Esophagus muscularis mucosa (tissue), 4 donors: ENCODE results near the gene PILRB. TPM values are rescaled to one million over a fixed set of nuclear protein-coding genes. Genes with fewer than 3 reads are reported as not detected.
"Not testable (repeated sequence)": the region's sequence is repeated elsewhere in the genome, so short reads cannot be mapped to it uniquely, and the experiment has no call there.

ENCODE experiments used
- DNase-seq: peaks from one replicate; pipeline ENCODE4 v3.0.0-alpha.2; 2017; ENCODE audit errors: extremely low spot score
- H3K27ac ChIP-seq, 4 donors: fragments of 200-600 bp; sonication (generic); replicated peaks in 1 of 4; 1 replicate in 3 of 4; 2 replicates in 1 of 4; pipeline ENCODE4 v1.5.1; 2016 to 2019; ENCODE audit warnings: mild to moderate bottlenecking in 1 of 4
- H3K27me3 ChIP-seq, 4 donors: fragments of 200-600 bp; sonication (generic); one replicate each; pipeline versions ENCODE4 v1.5.1 to v1.6.0; 2016 to 2019
- H3K36me3 ChIP-seq, 4 donors: fragments of 200-600 bp; sonication (generic); one replicate each; pipeline ENCODE4 v1.5.1; 2016 to 2019
- H3K4me1 ChIP-seq, 4 donors: fragments of 200-600 bp; sonication (generic); one replicate each; pipeline ENCODE4 v1.5.1; 2016 to 2019
- H3K4me3 ChIP-seq, 4 donors: fragments of 200-600 bp; sonication (generic); 1 replicate in 2 of 4; 2 replicates in 2 of 4; pipeline ENCODE4 v1.5.1; 2016 to 2019; ENCODE audit warnings: mild to moderate bottlenecking in 4 of 4, moderate library complexity in 1 of 4
- H3K9me3 ChIP-seq, 4 donors: fragments of 200-600 bp; sonication (generic); 1 replicate in 3 of 4; 2 replicates in 1 of 4; pipeline ENCODE4 v1.5.1; 2016 to 2019
- CTCF ChIP-seq, 3 experiments: fragments of 200-600 bp in 2 of 3; fragments of 450-650 bp in 1 of 3; sonication (generic) in 2 of 3; IDR thresholded peaks; one replicate each; pipeline ENCODE4 v1.5.1; 2017 to 2019; ENCODE audit warnings: antibody characterized with exemption in 3 of 3, mild to moderate bottlenecking in 2 of 3, moderate library complexity in 1 of 3
- EP300 ChIP-seq: sonication (generic); formaldehyde crosslinking; IDR thresholded peaks from one replicate; pipeline ENCODE4 v1.6.1; 2017; ENCODE audit warnings: antibody characterized with exemption
- POLR2A ChIP-seq: fragments of 450-650 bp; IDR thresholded peaks from one replicate; pipeline ENCODE4 v1.6.1; 2017; ENCODE audit warnings: antibody characterized with exemption, moderate library complexity, mild to moderate bottlenecking, low read depth
- POLR2AphosphoS5 ChIP-seq, 2 donors: sonication (generic); formaldehyde crosslinking; IDR thresholded peaks; one replicate each; pipeline ENCODE4 v1.6.1; 2017; ENCODE audit warnings: antibody characterized with exemption in 2 of 2
- WGBS: methylation state at CpG from one replicate; pipeline ENCODE4 v1.1.5; 2018; 5-methylcytosine and 5-hydroxymethylcytosine counted together
- intact Hi-C: fragments of 100-400 bp; cut with DNase I; formaldehyde crosslinking; loops from one replicate; pipeline ENCODE4 v1.15.1; 2023
- total RNA-seq, 4 donors: library from RNA; depleted of rRNA; stranded (reverse); fragments of >200 nt; gene quantifications; one replicate each; pipeline versions ENCODE4 v1.1.0 to v1.2.1, GENCODE V29; 2016

PILRB gene
- total RNA-seq, 4 donors from 2014 or later: 13.5 to 33.6 (median 20.7) TPM

DNA sequence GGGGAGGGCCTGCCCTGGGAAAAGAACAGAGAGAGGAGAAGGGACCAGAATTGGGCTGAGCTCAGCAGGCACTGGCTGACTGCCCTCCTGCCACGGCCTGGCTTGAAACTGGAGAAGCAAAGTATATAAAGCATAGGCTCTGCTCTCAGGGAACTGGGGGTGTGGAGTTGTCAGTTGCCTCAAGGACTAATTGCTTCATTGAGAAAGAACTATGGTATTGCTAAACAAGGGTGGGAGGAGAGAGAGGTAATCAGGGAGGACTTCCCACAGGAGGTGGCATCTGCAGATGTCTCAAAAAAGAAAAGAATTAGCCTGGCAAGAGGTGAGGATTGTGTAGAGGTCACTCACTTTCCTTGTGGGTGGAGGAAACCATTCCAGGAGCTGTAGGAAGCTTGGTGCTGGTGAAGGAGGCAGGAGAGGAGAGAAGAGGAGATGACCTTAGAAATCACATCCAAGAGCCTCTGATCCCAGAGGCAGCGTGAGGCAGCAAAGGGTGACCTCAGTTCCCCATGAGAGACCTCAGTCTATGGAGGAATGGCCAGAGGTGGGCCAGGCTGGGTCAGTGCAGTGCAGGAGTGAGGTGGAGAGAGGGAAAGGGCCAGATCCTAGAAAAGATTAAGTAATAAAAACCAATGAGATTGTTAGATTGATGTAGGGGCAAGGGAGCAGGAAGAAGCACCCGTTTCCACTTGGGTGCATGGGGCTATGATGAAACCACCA, 2.4 kb downstream of the PILRB start:
- peaks cover 66 to 94% (median 88%) of the 10 kb centered on the region in 4 donors for H3K36me3 ChIP-seq

GRCh38 chr7:100363098-100363497, 5.2 kb downstream of the PILRB start:
- no peaks in the 10 kb centered on the region for H3K27me3 ChIP-seq
- H3K4me1 ChIP-seq: no peaks in the 10 kb centered on the region
- TF ChIP-seq POLR2AphosphoS5 (IDR thresholded peaks at IDR 0.05) (no peak), EP300 (no peak), CTCF (IDR thresholded peaks at IDR 0.05) (no peak), POLR2A (no peak)
- peaks cover 45 to 85% (median 67%) of the 10 kb centered on the region in 4 donors for H3K36me3 ChIP-seq
- no peak overlapping the region for H3K4me3 ChIP-seq
- H3K9me3 ChIP-seq: no peaks in the 10 kb centered on the region
- H3K27ac ChIP-seq: no peak overlapping the region
- DNase-seq: no peak
- intact Hi-C loops: no loop called here

More for the DNA sequence above, 2.4 kb downstream of the PILRB start:
- WGBS: 79% methylated on average over 3 of the region's 3 CpGs
- no peak overlapping the region for H3K27ac ChIP-seq
- DNase-seq: no peak
- intact Hi-C loops: no loop called here
- TF ChIP-seq POLR2A (no peak), CTCF (IDR thresholded peaks at IDR 0.05) (no peak), POLR2AphosphoS5 (IDR thresholded peaks at IDR 0.05) (no peak), EP300 (no peak)
- H3K9me3 ChIP-seq: no peaks in the 10 kb centered on the region
- no peaks in the 10 kb centered on the region for H3K27me3 ChIP-seq
- no peaks in the 10 kb centered on the region for H3K4me1 ChIP-seq
- no peak overlapping the region for H3K4me3 ChIP-seq

GRCh38 chr7:100363797-100364196, 5.9 kb downstream of the PILRB start:
- 94% methylated on average over 7 of the region's 7 CpGs for WGBS
- intact Hi-C loops: not testable (repeated sequence)
- peaks cover 38 to 81% (median 63%) of the 10 kb centered on the region in 4 donors for H3K36me3 ChIP-seq

GRCh38 chr7:100364480-100364879, 6.6 kb downstream of the PILRB start:
- Histone ChIP-seq H3K36me3 (peaks cover 31 to 74% (median 59%) of the 10 kb centered on the region in 4 donors), H3K27ac (no peak overlapping the region), H3K4me1 (no peaks in the 10 kb centered on the region), H3K9me3 (no peaks in the 10 kb centered on the region), H3K27me3 (no peaks in the 10 kb centered on the region), H3K4me3 (no peak overlapping the region)
- 85% methylated on average over 6 of the region's 6 CpGs for WGBS
- intact Hi-C loops: no loop called here
- no peak for TF ChIP-seq EP300
- no peak for TF ChIP-seq POLR2AphosphoS5 (IDR thresholded peaks at IDR 0.05)
- no peak for TF ChIP-seq CTCF (IDR thresholded peaks at IDR 0.05)
- TF ChIP-seq POLR2A: no peak
- DNase-seq: no peak

More at GRCh38 chr7:100363797-100364196, 5.9 kb downstream of the PILRB start:
- not testable (repeated sequence) for H3K9me3 ChIP-seq, H3K4me3 ChIP-seq, H3K27ac ChIP-seq, H3K27me3 ChIP-seq, H3K4me1 ChIP-seq, DNase-seq

- H3K27me3 ChIP-seq, H3K4me3 ChIP-seq, H3K27ac ChIP-seq, DNase-seq, intact Hi-C loops, H3K9me3 ChIP-seq, H3K4me1 ChIP-seq: not testable (repeated sequence)
- H3K36me3 ChIP-seq: peaks cover 16 to 59% (median 44%) of the 10 kb centered on the region in 4 donors
- 96% methylated on average over 7 of the region's 7 CpGs for WGBS
Observed at GRCh38 chr7:100365998-100366367, 8.1 kb downstream of the PILRB start.
